Esophagus muscularis mucosa (tissue), 4 donors: ENCODE data around the gene ADAMTS16.

ENCODE experiments used
- EP300 ChIP-seq: sonication (generic); formaldehyde crosslinking; IDR thresholded peaks from one replicate; pipeline ENCODE4 v1.6.1; 2017; ENCODE audit warnings: antibody characterized with exemption
- POLR2A ChIP-seq: fragments of 450-650 bp; IDR thresholded peaks from one replicate; pipeline ENCODE4 v1.6.1; 2017; ENCODE audit warnings: antibody characterized with exemption, moderate library complexity, mild to moderate bottlenecking, low read depth
- POLR2AphosphoS5 ChIP-seq, 2 donors: sonication (generic); formaldehyde crosslinking; IDR thresholded peaks; one replicate each; pipeline ENCODE4 v1.6.1; 2017; ENCODE audit warnings: antibody characterized with exemption in 2 of 2
- TF ChIP-seq, protein P1 (sequence below), 3 experiments: fragments of 200-600 bp in 2 of 3; fragments of 450-650 bp in 1 of 3; sonication (generic) in 2 of 3; IDR thresholded peaks; one replicate each; pipeline ENCODE4 v1.5.1; 2017 to 2019; ENCODE audit warnings: antibody characterized with exemption in 3 of 3, mild to moderate bottlenecking in 2 of 3, moderate library complexity in 1 of 3

- TF ChIP-seq, protein P1, sequence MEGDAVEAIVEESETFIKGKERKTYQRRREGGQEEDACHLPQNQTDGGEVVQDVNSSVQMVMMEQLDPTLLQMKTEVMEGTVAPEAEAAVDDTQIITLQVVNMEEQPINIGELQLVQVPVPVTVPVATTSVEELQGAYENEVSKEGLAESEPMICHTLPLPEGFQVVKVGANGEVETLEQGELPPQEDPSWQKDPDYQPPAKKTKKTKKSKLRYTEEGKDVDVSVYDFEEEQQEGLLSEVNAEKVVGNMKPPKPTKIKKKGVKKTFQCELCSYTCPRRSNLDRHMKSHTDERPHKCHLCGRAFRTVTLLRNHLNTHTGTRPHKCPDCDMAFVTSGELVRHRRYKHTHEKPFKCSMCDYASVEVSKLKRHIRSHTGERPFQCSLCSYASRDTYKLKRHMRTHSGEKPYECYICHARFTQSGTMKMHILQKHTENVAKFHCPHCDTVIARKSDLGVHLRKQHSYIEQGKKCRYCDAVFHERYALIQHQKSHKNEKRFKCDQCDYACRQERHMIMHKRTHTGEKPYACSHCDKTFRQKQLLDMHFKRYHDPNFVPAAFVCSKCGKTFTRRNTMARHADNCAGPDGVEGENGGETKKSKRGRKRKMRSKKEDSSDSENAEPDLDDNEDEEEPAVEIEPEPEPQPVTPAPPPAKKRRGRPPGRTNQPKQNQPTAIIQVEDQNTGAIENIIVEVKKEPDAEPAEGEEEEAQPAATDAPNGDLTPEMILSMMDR (IDR thresholded peaks at IDR 0.05), result no peak
- no peak for TF ChIP-seq POLR2A
- TF ChIP-seq EP300, result no peak
- TF ChIP-seq POLR2AphosphoS5 (IDR thresholded peaks at IDR 0.05), result no peak
These were observed 48.0 kb upstream of the ADAMTS16 start for GRCh38 chr5:5092149-5092548.
